Ecto neural progenitor cell (in vitro differentiated cells): ENCODE results near the gene LRRC27.
"Not testable (repeated sequence)": the region's sequence is repeated elsewhere in the genome, so short reads cannot be mapped to it uniquely, and the experiment has no call there.

Source experiments
- DNase-seq: peaks from one replicate; pipeline ENCODE4 v3.0.0-alpha.2; 2018; ENCODE audit warnings: low spot score

LRRC27 gene

DNA sequence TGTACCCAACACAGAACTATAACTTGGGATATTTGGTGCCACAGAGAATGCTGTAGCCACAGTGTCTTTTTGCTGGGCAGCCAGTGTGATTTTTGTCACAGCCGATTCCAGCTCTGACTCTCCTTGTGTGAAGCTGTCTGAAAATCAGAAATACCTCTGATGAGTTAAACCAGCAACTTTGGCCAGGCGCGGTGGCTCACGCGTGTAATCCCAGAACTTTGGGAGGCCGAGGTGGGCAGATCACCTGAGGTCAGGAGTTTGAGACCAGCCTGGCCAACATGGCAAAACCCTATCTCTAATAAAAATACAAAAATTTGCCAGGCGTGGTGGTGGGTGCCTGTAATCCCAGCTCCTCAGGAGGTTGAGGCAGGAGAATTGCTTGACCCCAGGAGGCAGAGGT is 5.9 kb downstream of the LRRC27 start:
- DNase-seq = not testable (repeated sequence)

GRCh38 chr10:132338876-132339275 is 6.9 kb downstream of the LRRC27 start:
- DNase-seq = no peak

GRCh38 chr10:132339276-132339675 is 7.3 kb downstream of the LRRC27 start:
- DNase-seq = no peak

GRCh38 chr10:132341017-132341416 is 9.0 kb downstream of the LRRC27 start:
- DNase-seq = no peak

DNA sequence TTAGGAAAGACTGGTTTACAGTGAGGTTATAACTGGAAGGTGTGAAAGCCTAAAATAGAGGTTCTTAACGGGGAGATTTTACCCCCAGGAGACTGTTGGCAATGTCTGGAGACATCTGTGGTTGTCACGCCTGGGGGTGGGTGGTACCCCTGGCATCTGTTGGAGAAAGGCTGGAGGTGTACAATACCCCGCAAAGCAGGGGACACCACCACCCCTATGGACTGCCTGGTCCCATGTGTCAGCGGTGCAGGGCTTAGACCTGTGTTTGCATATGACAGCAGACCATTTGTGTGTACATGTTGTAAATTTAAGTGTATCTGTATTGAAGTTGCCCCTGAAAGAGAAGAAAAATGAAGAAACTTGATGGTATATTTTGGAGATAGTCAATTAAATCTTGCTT is 9.8 kb downstream of the LRRC27 start:
- no peak for DNase-seq

- DNase-seq = no peak
Measured at GRCh38 chr10:132342553-132342952, 10.6 kb downstream of the LRRC27 start.

GRCh38 chr10:132344386-132344785 is 12.4 kb downstream of the LRRC27 start:
- DNase-seq = no peak

GRCh38 chr10:132345345-132345744 is 13.4 kb downstream of the LRRC27 start:
- no peak for DNase-seq

GRCh38 chr10:132346806-132347205 is 14.8 kb downstream of the LRRC27 start:
- DNase-seq = no peak

DNA sequence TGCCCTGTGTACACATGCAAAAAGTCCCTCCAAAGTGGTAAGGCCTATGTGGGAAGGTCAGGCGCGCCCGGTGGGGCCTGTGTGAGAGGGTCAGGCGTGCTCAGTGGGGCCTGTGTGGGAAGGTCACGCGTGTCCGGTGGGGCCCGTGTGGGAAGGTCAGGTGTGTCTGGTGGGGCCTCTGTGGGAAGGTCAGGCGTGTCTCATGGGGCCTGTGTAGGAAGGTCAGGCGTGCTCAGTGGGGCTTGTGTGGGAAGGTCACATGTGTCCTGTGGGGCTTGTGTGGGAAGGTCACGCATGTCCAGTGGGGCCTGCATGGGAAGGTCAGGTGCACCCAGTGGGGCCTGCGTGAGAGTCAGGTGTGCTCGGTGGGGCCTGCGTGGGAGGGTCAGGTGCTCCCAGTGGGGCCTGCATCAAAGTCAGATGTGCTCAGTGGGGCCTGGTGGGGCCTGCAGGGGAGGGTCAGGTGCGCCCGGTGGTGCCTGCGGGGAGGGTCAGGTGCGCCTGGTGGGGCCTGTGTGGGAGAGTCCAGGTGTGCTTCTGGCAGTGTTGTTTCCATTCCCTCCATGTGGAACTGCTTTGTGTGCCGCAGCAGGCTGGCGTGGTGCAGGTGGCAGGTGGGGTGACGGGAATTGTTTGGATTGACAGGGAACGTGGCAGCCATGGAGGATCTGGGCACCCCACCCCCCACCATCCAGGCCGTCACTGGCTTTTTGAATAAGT is 15.4 kb downstream of the LRRC27 start:
- DNase-seq = no peak

GRCh38 chr10:132347931-132348267 is 15.9 kb downstream of the LRRC27 start:
- no peak for DNase-seq

GRCh38 chr10:132349766-132350165 is 17.8 kb downstream of the LRRC27 start:
- DNase-seq = no peak

DNA sequence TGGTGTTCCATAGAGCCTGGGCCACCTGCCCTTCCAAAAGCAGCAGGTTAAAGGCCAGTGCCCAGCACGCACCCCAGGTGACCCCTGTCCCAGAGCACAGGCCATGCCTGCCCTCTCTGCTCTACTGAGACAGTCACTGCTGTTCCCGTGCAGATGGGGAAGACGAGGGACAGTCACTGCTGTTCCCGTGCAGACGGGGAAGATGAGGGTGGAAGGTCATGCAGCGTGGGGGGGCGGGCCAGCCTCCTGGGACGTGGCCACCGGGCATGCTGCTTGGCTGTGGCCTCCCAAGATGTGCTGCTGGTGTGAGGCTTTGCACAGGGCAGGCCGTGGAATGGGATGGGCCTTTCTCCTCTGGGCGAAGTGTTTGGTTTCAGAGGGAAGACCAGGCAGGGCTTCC is 18.4 kb downstream of the LRRC27 start:
- DNase-seq = no peak

DNA sequence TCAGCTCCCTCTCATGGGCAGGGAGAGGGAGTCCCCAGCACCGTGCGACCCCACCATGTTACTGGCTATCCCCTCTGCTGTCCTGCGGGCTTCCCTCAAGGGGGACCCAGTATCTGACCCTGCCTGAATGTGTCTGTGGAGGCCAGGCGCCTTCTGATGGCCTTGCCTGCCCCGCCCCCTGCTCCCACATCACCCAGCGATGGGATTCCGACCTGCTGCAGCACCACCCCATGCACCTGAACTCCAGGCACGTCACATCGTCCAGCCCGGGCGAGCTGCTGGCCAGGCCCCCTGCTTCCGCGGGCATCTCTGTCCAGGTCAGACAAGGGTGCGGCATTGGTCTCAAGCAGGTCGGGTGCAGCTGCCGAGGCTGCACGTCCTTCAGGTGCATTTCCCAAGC is 19.0 kb downstream of the LRRC27 start:
- no peak for DNase-seq

- DNase-seq = no peak
Measured at GRCh38 chr10:132351611-132352010, 19.6 kb downstream of the LRRC27 start.

DNA sequence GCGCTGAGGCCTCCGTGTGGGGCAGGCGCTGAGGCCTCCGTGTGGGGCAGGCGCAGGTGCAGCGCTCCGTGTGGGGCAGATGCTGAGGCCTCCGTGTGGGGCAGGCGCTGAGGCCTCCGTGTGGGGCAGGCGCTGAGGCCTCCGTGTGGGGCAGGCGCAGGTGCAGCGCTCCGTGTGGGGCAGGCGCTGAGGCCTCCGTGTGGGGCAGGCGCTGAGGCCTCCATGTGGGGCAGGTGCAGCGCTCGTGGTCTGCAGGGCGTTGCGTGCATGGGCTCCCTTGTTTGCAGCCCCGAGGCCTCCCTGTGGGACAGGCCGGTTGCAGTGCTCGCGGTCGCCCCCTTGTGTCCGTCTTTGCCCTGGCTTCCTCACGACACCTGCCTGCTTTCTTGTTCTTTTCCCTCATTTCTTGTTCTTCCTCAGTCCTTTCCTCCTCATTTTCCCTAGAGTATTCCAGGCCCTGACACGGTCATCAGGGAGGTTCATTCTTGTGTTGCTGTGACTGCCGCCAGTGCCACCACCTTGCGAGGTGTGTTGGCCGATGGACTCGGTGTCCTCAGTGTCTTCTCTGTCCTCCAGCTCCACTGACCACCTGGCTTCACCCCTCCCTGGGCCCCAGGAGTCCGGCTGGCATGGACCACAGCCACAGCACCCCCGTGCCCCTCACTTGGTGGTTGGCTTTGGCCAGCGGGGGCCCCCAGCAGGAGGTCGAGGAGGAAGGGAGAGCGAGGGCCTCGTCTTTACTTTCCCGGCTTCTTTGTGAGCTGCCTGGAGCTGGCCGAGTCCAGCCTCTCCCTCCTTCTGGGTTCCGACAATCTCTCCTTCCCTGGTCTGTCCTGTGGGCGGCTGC is 20.7 kb downstream of the LRRC27 start:
- DNase-seq = peak; percentile 85

GRCh38 chr10:132353456-132354355 is 21.7 kb downstream of the LRRC27 start:
- DNase-seq = no peak

GRCh38 chr10:132354356-132355094 is 22.5 kb downstream of the LRRC27 start:
- DNase-seq = no peak

- DNase-seq = no peak
Measured at GRCh38 chr10:132355297-132355696, 23.3 kb downstream of the LRRC27 start.

- DNase-seq = no peak
Measured at GRCh38 chr10:132355754-132356153, 23.8 kb downstream of the LRRC27 start.

- no peak for DNase-seq
Measured at GRCh38 chr10:132356621-132357195, 24.7 kb downstream of the LRRC27 start.
